ENCODE data around the gene ARID1B. TPM values are rescaled to one million over a fixed set of nuclear protein-coding genes. Genes with fewer than 3 reads are reported as not detected.
"Not testable (repeated sequence)": the region's sequence is repeated elsewhere in the genome, so short reads cannot be mapped to it uniquely, and the experiment has no call there.

The ARID1B gene
- total RNA-seq, 2 experiments from 2014 or later, result 90.1 to 164 TPM

GRCh38 chr6:157038610-157039009 is 261.4 kb downstream of the ARID1B start:
- no peak overlapping the region for H3K4me2 ChIP-seq (ENCODE audit: low read length)
- intact Hi-C loops (cut with micrococcal nuclease; ENCODE audit: unreplicated experiment), result no loop called here
- no peak overlapping the region for H2AFZ ChIP-seq (ENCODE audit: low read length)
- H3K4me1 ChIP-seq (ENCODE audit: insufficient read depth, low read length, poor library complexity, severe bottlenecking), result peaks cover 14% of the 10 kb centered on the region
- H3K27ac ChIP-seq (ENCODE audit: low read depth, low read length, poor library complexity, severe bottlenecking), result no peak overlapping the region
- BruUV-seq (replicated peaks), result no TSS peak
- H3K9me2 ChIP-seq (ENCODE audit: insufficient read depth, low read length), result no peaks in the 10 kb centered on the region
- no peak overlapping the region for H3K4me3 ChIP-seq (ENCODE audit: low read depth, low read length, poor library complexity, severe bottlenecking)
- CTCF ChIA-PET (ENCODE audit: unreplicated experiment), result no interaction called here
- POLR2A ChIA-PET, result no interaction called here
- no peaks in the 10 kb centered on the region for H3K36me3 ChIP-seq (ENCODE audit: insufficient read depth, low read length)
- DNase-seq (ENCODE audit: low spot score), result no peak
- TF ChIP-seq CTCF (conservative IDR thresholded peaks at IDR 0.05; ENCODE audit: low read length), result no peak
- H3K9me3 ChIP-seq (ENCODE audit: low read length), result no peaks in the 10 kb centered on the region
- H4K20me1 ChIP-seq (ENCODE audit: insufficient read depth, low read length), result no peaks in the 10 kb centered on the region
- H3K79me2 ChIP-seq (ENCODE audit: insufficient read depth, low read depth, low read length), result peaks cover 17% of the 10 kb centered on the region; the same call in 1 of the 2 replicates

GRCh38 chr6:157039639-157040038 is 262.5 kb downstream of the ARID1B start:
- H3K4me3 ChIP-seq (ENCODE audit: low read depth, low read length, poor library complexity, severe bottlenecking); DNase-seq (ENCODE audit: low spot score); H3K9me3 ChIP-seq (ENCODE audit: low read length); H3K4me1 ChIP-seq (ENCODE audit: insufficient read depth, low read length, poor library complexity, severe bottlenecking); H3K4me2 ChIP-seq (ENCODE audit: low read length); H3K79me2 ChIP-seq (ENCODE audit: insufficient read depth, low read depth, low read length); H3K27ac ChIP-seq (ENCODE audit: low read depth, low read length, poor library complexity, severe bottlenecking); BruUV-seq (replicated peaks); H3K36me3 ChIP-seq (ENCODE audit: insufficient read depth, low read length); intact Hi-C loops (cut with micrococcal nuclease; ENCODE audit: unreplicated experiment); CTCF ChIA-PET (ENCODE audit: unreplicated experiment); H2AFZ ChIP-seq (ENCODE audit: low read length); H4K20me1 ChIP-seq (ENCODE audit: insufficient read depth, low read length); H3K9me2 ChIP-seq (ENCODE audit: insufficient read depth, low read length): not testable (repeated sequence)
- POLR2A ChIA-PET, result interaction anchor here (0.6 to 0.7 kb wide), 4 partner anchors 29 to 1827 kb away, joined by 3 to 5 read pairs (median 4); no protein-coding TSS in a partner anchor

GRCh38 chr6:157040191-157040590 is 263.0 kb downstream of the ARID1B start:
- Histone ChIP-seq H3K9me3 (ENCODE audit: low read length) (no peaks in the 10 kb centered on the region), H3K36me3 (ENCODE audit: insufficient read depth, low read length) (no peaks in the 10 kb centered on the region), H3K4me1 (ENCODE audit: insufficient read depth, low read length, poor library complexity, severe bottlenecking) (no peaks in the 10 kb centered on the region), H3K79me2 (ENCODE audit: insufficient read depth, low read depth, low read length) (peaks cover 1% of the 10 kb centered on the region; the same call in 1 of the 2 replicates), H2AFZ (ENCODE audit: low read length) (no peak overlapping the region), H3K27ac (ENCODE audit: low read depth, low read length, poor library complexity, severe bottlenecking) (no peak overlapping the region), H3K9me2 (ENCODE audit: insufficient read depth, low read length) (no peaks in the 10 kb centered on the region), H3K4me2 (ENCODE audit: low read length) (no peak overlapping the region), H3K4me3 (ENCODE audit: low read depth, low read length, poor library complexity, severe bottlenecking) (no peak overlapping the region), H4K20me1 (ENCODE audit: insufficient read depth, low read length) (no peaks in the 10 kb centered on the region)
- no peak for DNase-seq (ENCODE audit: low spot score)
- BruUV-seq (replicated peaks), result no TSS peak
- intact Hi-C loops (cut with micrococcal nuclease; ENCODE audit: unreplicated experiment), result no loop called here
- CTCF ChIA-PET (ENCODE audit: unreplicated experiment), result no interaction called here
- TF ChIP-seq CTCF (conservative IDR thresholded peaks at IDR 0.05; ENCODE audit: low read length), result no peak
- TF ChIP-seq EZH2phosphoT487 (IDR thresholded peaks at IDR 0.05; ENCODE audit: borderline replicate concordance, low read depth, low read length), result no peak
- POLR2A ChIA-PET, result interaction anchor here (0.6 to 0.7 kb wide), 2 partner anchors 22 to 29 kb away, joined by 3 read pairs; no protein-coding TSS in a partner anchor

All from OCI-LY7 (cell line).